Activated CD4-positive, alpha-beta T cell treated with anti-CD3 and anti-CD28 coated beads, Interleukin-2, amount 10 ng/mL, durations not matched to agents 7 days and 5 days (primary cell): ENCODE data around the gene VPS4A. TPM values are rescaled to one million over a fixed set of nuclear protein-coding genes. Genes with fewer than 3 reads are reported as not detected.

Experiments
- CTCF ChIA-PET: fragments of 350-600 bp; sonication (Branson Sonifier 250); formaldehyde crosslinking; loops from one replicate; lab custom pipeline; 2021; ENCODE audit warnings: antibody characterized with exemption; lab: Charles Lee
- POLR2A ChIA-PET: fragments of 350-600 bp; sonication (Branson Sonifier 250); formaldehyde crosslinking; loops from one replicate; lab custom pipeline; 2021; ENCODE audit warnings: antibody characterized with exemption; lab: Charles Lee
- DNase-seq: peaks from one replicate; pipeline ENCODE4 v3.0.0-alpha.2; 2020
- H3K27ac Mint-ChIP-seq: one replicate; pipeline ENCODE4 v1.8.0; 2021; ENCODE audit warnings: mild to moderate bottlenecking, moderate library complexity, mixed read lengths
- H3K27me3 Mint-ChIP-seq: one replicate; pipeline ENCODE4 v1.8.0; 2021; ENCODE audit warnings: mixed read lengths
- H3K36me3 Mint-ChIP-seq: one replicate; pipeline ENCODE4 v1.8.0; 2021; ENCODE audit warnings: low read depth, mixed read lengths
- H3K4me1 Mint-ChIP-seq: one replicate; pipeline ENCODE4 v1.8.0; 2021; ENCODE audit warnings: mixed read lengths
- H3K4me3 Mint-ChIP-seq: one replicate; pipeline ENCODE4 v1.8.0; 2021; ENCODE audit warnings: mild to moderate bottlenecking, moderate library complexity, mixed read lengths
- H3K9me3 Mint-ChIP-seq: one replicate; pipeline ENCODE4 v1.8.0; 2021; ENCODE audit warnings: mixed read lengths
- total RNA-seq, 2 experiments: library from RNA; stranded (reverse); gene quantifications; one replicate each; pipeline ENCODE4 v1.2.3, GENCODE V29; 2021

The VPS4A gene
- total RNA-seq, 2 experiments from 2014 or later = 33.4 to 35.4 TPM

- Mint-ChIP-seq H3K4me1 (peaks cover 17% of the 10 kb centered on the region), H3K27me3 (no peaks in the 10 kb centered on the region), H3K36me3 (peaks cover 57% of the 10 kb centered on the region), H3K4me3 (no peak overlapping the region), H3K9me3 (no peaks in the 10 kb centered on the region), H3K27ac (no peak overlapping the region)
- ChIA-PET POLR2A (no interaction called here), CTCF (interaction anchor here (1.5 kb wide), 1 partner anchor 11 kb away, joined by 5 read pairs; no protein-coding TSS in a partner anchor)
- DNase-seq = no peak
Measured at GRCh38 chr16:69322343-69322742, 11.2 kb downstream of the VPS4A start.

GRCh38 chr16:69323415-69323814 lies 12.3 kb downstream of the VPS4A start:
- Mint-ChIP-seq H3K27ac (no peak overlapping the region), H3K27me3 (no peaks in the 10 kb centered on the region), H3K4me3 (no peak overlapping the region), H3K9me3 (no peaks in the 10 kb centered on the region), H3K4me1 (peaks cover 23% of the 10 kb centered on the region), H3K36me3 (peaks cover 60% of the 10 kb centered on the region)
- POLR2A ChIA-PET = no interaction called here
- CTCF ChIA-PET = interaction anchor here (0.7 to 1.5 kb wide), 3 partner anchors 10 to 13 kb away, joined by 3 to 5 read pairs (median 4); partner anchors contain the start of gene VPS4A
- DNase-seq = no peak

- no peak for DNase-seq
- Mint-ChIP-seq H3K27me3 (no peaks in the 10 kb centered on the region), H3K4me1 (peaks cover 29% of the 10 kb centered on the region), H3K36me3 (peaks cover 63% of the 10 kb centered on the region), H3K9me3 (no peaks in the 10 kb centered on the region), H3K4me3 (no peak overlapping the region), H3K27ac (no peak overlapping the region)
- POLR2A ChIA-PET = no interaction called here
- CTCF ChIA-PET = interaction anchor here (0.7 to 1.3 kb wide), 3 partner anchors 10 to 401 kb away, joined by 3 to 4 read pairs (median 4); no protein-coding TSS in a partner anchor
Measured at GRCh38 chr16:69324013-69324531, 12.9 kb downstream of the VPS4A start.

- CTCF ChIA-PET = interaction anchor here (0.6 to 1.3 kb wide), 4 partner anchors 9 to 634 kb away, joined by 3 to 5 read pairs (median 4); no protein-coding TSS in a partner anchor
- peaks cover 35% of the 10 kb centered on the region for H3K4me1 Mint-ChIP-seq
- H3K4me3 Mint-ChIP-seq = no peak overlapping the region
Measured at GRCh38 chr16:69324585-69325253, 13.6 kb downstream of the VPS4A start.

GRCh38 chr16:69325784-69326171 lies 14.6 kb downstream of the VPS4A start:
- Mint-ChIP-seq H3K9me3 (no peaks in the 10 kb centered on the region), H3K27me3 (no peaks in the 10 kb centered on the region), H3K4me3 (no peak overlapping the region), H3K4me1 (peaks cover 35% of the 10 kb centered on the region), H3K36me3 (peaks cover 59% of the 10 kb centered on the region), H3K27ac (no peak overlapping the region)
- CTCF ChIA-PET = interaction anchor here (1.1 to 1.5 kb wide), 4 partner anchors 9 to 15 kb away, joined by 3 to 6 read pairs (median 4); no protein-coding TSS in a partner anchor
- POLR2A ChIA-PET = interaction anchor here (0.6 kb wide), 1 partner anchor 138 kb away, joined by 3 read pairs; no protein-coding TSS in a partner anchor
- no peak for DNase-seq

More at GRCh38 chr16:69324585-69325253, 13.6 kb downstream of the VPS4A start:
- H3K27ac Mint-ChIP-seq = peak overlapping the region; percentile 31
- POLR2A ChIA-PET = no interaction called here
- no peaks in the 10 kb centered on the region for H3K27me3 Mint-ChIP-seq
- H3K36me3 Mint-ChIP-seq = peaks cover 63% of the 10 kb centered on the region
- no peak for DNase-seq
- H3K9me3 Mint-ChIP-seq = no peaks in the 10 kb centered on the region

GRCh38 chr16:69326172-69326873 lies 15.2 kb downstream of the VPS4A start:
- ChIA-PET POLR2A (interaction anchor here (0.6 kb wide), 2 partner anchors 35 to 138 kb away, joined by 3 read pairs; no protein-coding TSS in a partner anchor), CTCF (interaction anchor here (0.6 to 1.5 kb wide), 7 partner anchors 10 to 58 kb away, joined by 3 to 6 read pairs (median 3); no protein-coding TSS in a partner anchor)
- H3K4me3 Mint-ChIP-seq = no peak overlapping the region
- peaks cover 54% of the 10 kb centered on the region for H3K36me3 Mint-ChIP-seq
- DNase-seq = no peak
- H3K27me3 Mint-ChIP-seq = no peaks in the 10 kb centered on the region
- H3K9me3 Mint-ChIP-seq = no peaks in the 10 kb centered on the region
- peak overlapping the region; percentile 43 for H3K27ac Mint-ChIP-seq
- peaks cover 39% of the 10 kb centered on the region for H3K4me1 Mint-ChIP-seq

- Mint-ChIP-seq H3K4me1 (peaks cover 42% of the 10 kb centered on the region), H3K27me3 (no peaks in the 10 kb centered on the region), H3K27ac (no peak overlapping the region), H3K36me3 (peaks cover 51% of the 10 kb centered on the region), H3K4me3 (peak overlapping the region; percentile 10), H3K9me3 (no peaks in the 10 kb centered on the region)
- CTCF ChIA-PET = interaction anchor here (0.9 to 3.5 kb wide), 6 partner anchors 11 to 70 kb away, joined by 3 to 12 read pairs (median 4); partner anchors contain the start of gene NIP7
- POLR2A ChIA-PET = no interaction called here
- DNase-seq = no peak
Measured at GRCh38 chr16:69327585-69328310, 16.6 kb downstream of the VPS4A start.

GRCh38 chr16:69328854-69329316 lies 17.7 kb downstream of the VPS4A start:
- DNase-seq = no peak

GRCh38 chr16:69329369-69330285 lies 18.5 kb downstream of the VPS4A start:
- POLR2A ChIA-PET = interaction anchor here (0.6 kb wide), 1 partner anchor 215 kb away, joined by 6 read pairs; no protein-coding TSS in a partner anchor
- Mint-ChIP-seq H3K27me3 (no peaks in the 10 kb centered on the region), H3K36me3 (peaks cover 51% of the 10 kb centered on the region), H3K4me3 (peak overlapping the region; percentile 78), H3K27ac (peak overlapping the region; percentile 72), H3K9me3 (no peaks in the 10 kb centered on the region), H3K4me1 (peaks cover 48% of the 10 kb centered on the region)
- CTCF ChIA-PET = interaction anchor here (0.7 to 3.5 kb wide), 8 partner anchors 9 to 425 kb away, joined by 3 to 12 read pairs (median 4); partner anchors contain the start of genes NIP7 and NOB1
- peak; percentile 55 for DNase-seq

More at GRCh38 chr16:69328854-69329316, 17.7 kb downstream of the VPS4A start:
- CTCF ChIA-PET = interaction anchor here (0.6 to 3.5 kb wide), 10 partner anchors 9 to 126 kb away, joined by 3 to 12 read pairs (median 4); partner anchors contain the start of gene NIP7
- POLR2A ChIA-PET = no interaction called here
- peaks cover 49% of the 10 kb centered on the region for H3K36me3 Mint-ChIP-seq
- H3K4me1 Mint-ChIP-seq = peaks cover 44% of the 10 kb centered on the region
- H3K9me3 Mint-ChIP-seq = no peaks in the 10 kb centered on the region
- no peaks in the 10 kb centered on the region for H3K27me3 Mint-ChIP-seq
- H3K27ac Mint-ChIP-seq = peak overlapping the region; percentile 72
- H3K4me3 Mint-ChIP-seq = peak overlapping the region; percentile 78

GRCh38 chr16:69330286-69331109 lies 19.3 kb downstream of the VPS4A start, which contains the start of gene PDF:
PDF (minus strand) TSS chr16:69330588; CDS start chr16:69330570, 18 bp downstream.
- peaks cover 52% of the 10 kb centered on the region for H3K36me3 Mint-ChIP-seq
- H3K9me3 Mint-ChIP-seq = no peaks in the 10 kb centered on the region

More at GRCh38 chr16:69330286-69331109, 19.3 kb downstream of the VPS4A start, which contains the start of gene PDF:
- DNase-seq = peak; percentile 87
- POLR2A ChIA-PET = interaction anchor here (0.6 kb wide), 3 partner anchors 8 to 300 kb away, joined by 4 to 6 read pairs (median 6); no protein-coding TSS in a partner anchor
- Mint-ChIP-seq H3K4me3 (peak within 1 kb of the TSS; percentile 78), H3K27ac (peak within 1 kb of the TSS; percentile 73), H3K4me1 (peaks cover 48% of the 10 kb centered on the region), H3K27me3 (no peaks in the 10 kb centered on the region)
- CTCF ChIA-PET = interaction anchor here (0.5 to 3.5 kb wide), 7 partner anchors 8 to 424 kb away, joined by 3 to 12 read pairs (median 4); partner anchors contain the start of genes NIP7 and NOB1
